ENCODE results near the gene TMEM94. TPM values are rescaled to one million over a fixed set of nuclear protein-coding genes. Genes with fewer than 3 reads are reported as not detected.
A peak's percentile ranks its signal among the peaks of the same experiment; 100 is the strongest.
"Not testable (repeated sequence)": the region's sequence is repeated elsewhere in the genome, so short reads cannot be mapped to it uniquely, and the experiment has no call there.

The TMEM94 gene
- 28.3 TPM for polyA plus RNA-seq (2013, experiment 1 of 2; ENCODE audit: insufficient read length)
- 33.8 TPM for polyA plus RNA-seq (2013, experiment 2 of 2; ENCODE audit: insufficient read length)

DNA sequence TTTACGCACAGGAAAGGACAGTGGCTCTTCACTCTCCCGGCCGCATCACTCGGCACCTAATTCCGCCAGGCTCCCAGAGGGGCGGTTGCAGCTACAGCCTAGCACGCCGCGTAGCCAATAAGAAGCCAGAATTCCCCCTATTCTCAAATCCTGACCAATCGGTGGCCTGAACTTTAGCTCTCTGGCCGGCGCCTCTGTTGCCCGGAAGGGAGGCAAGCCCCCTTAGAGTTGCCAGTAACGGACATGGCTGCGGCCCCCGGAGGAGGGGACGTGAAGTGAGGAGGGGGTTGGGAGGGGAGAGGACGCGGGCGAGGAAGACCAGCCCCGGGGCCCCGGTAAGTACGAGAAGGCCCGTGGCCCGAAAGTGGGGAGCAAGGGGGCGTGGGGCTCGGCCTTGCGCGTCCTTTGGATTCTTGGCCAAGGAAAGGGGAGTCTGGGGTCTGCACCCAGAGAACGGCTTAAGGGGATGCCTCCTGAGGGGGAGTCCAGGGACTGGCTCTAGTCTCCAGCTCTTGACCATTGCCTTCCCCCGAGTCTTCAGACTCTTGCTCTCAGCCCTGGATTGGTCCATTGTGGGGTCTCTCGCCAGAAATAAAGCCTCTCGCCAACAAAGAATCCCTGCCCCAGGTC, at the start of gene TMEM94:
TMEM94 (plus strand) TSS at position 219 of the 630 bp plus-strand sequence. CDS start 15,271 bp downstream, outside the sequence.
- DNase-seq: peak; percentile 98

DNA sequence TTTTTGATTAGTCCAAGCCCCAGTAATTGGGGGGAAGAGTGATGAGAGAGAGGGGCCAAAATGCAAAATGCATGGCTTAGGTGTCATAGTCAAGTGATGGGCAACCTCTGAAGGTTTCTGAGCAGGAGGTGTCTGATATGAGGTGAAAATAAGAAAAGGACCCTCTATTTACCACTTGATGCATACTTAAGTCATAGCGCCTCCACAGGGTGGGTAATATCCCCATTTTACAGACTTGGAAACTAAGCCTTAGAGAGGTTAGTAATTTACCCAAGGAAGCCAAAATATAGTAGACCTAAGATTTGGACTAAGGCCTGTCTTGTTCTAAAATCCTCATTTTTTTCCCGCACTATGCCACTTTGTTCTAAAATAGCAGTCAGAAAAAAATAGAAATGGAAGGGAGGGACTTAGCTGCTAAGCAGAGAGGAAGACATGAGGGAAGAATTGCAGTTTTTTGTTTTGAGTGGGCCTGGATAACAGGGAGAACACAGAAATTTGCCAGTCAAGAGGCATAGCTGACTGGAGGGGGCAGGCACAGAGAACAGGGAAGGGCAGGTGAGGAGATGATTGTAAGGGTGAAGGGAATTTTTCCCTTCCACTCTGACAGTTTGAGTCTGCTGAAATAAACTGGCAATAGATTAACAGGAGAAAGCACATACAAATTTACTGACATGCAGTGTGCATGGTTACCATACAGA, 48.6 kb upstream of the TMEM94 start:
- DNase-seq: no peak

DNA sequence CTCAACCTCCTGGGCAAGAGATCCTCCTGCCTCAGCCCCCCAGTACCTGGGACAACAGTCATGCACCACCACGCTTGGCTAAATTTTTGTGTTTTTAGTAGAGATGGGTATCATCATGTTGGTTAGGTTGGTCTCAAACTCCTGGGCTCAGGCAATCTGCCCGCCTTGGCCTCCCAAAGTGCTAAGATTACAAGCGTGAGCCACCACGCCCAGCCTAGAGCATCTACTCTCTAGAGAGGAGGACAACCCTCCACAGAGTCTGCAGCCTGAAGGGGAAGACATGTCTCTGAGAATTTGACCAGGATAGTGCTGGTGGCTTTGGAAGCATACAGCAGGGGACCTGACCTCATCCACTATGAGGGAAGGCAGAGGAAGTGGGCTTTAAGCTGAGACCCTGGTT, 46.3 kb upstream of the TMEM94 start:
- no peak for DNase-seq

DNA sequence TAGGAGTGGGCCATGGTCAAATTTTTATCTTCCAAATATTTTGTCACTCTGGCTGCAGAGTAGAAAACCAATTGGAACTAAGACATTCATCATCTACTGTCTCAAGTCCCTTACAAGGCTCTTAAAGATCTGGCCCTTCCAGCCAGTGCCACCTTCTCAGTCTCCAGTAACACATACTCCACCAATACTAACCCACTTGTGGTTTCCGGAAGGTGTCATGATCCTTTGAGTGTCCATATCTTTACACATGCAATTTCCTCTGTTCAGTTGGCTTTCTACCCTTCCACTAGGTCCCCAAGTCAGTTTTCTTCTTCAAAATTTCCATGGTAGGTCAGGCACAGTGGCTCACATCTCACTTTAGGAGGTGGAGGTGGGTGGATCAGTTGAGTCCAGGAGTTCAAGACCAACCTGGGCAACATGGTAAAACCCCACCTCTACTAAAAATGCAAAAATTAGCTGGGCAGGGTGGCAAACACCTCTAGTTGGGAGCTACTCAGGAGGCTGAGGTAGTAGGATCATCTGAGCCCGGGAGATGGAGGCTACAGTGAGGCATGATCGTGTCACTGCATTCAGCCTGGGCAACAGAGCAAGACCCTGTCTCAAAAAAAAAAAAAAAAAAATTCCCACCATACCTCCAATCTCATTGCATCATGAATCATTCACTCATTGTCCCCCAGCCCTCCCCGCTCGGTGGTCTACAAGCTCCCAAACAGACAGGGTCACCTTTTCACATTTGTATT, 44.9 kb upstream of the TMEM94 start:
- DNase-seq: no peak

DNA sequence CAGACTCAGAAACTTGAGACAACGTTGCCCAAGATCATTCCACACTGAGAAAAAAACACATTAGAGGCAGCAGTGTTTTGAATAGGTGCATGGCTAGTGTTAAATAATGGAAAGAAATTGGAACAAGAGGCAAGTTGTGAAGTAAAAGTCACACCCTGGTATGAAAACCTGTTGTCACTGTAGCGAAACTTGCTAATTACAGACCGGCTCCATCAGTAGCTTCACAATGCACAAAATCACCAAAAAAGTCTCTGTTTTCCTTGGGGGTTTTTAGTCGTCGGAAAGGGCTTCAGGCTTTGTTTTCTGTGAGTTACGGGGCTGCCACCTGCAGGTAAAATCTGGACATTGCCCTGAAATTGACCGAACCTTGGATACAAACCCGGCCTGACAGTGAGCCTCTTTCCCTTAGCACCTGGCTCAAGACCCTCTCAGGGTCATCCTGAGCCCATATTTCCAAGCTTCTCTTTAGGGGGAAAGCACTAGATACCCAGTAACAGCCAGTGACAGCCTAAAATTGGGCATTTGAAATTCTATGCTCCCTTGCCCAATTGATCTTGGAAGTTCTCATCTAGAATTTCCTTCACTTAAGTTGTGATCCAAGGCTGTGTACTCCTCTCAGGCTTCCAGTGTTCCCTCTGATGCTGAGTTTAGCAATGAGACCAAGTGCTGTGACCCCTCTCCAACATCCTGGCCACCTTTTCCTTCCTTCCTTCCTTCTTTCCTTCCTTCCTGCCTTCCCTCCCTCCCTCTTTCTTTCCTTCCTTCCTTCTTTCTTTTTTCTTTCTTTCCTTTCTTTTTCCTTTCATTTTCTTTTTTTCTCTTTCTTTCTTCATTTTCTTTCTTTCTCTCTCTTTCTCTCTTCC, 43.7 kb upstream of the TMEM94 start:
- peak; percentile 73 for DNase-seq

DNA sequence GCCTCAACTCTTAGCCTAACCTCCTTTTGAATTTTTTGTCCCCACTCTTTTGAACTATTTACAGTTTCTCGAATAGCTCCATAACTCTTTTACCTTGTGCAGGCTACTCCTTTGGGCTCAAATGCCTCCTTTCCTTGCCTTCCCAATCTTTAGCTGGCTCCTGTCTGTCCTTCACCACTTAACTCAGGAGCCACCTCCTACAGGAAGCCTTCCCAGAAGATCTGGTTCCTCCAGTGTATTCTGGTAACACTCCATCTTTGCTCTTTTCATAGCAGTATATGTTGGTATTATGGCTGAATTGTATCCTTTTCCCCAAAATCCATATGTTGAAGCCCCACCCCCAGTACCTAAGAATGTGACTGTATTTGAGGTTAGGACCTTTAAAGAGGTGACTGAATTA, 41.9 kb upstream of the TMEM94 start:
- no peak for DNase-seq

DNA sequence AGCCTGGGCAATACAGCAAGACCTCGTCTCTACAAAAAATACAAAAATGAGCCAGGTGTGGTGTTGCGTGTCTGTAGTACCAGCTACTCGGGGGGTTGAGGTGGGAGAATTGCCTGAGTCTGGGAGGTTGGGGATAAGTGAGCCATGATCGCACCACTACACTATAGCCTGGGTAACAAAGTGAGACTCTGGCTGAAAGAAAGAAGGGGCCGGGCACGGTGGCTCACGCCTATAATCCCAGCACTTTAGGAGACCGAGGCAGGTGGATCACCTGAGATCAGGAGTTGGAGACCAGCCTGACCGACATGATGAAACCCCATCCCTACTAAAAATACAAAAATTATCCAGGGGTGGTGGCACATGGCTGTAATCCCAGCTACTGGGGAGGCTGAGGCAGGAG, 40.4 kb upstream of the TMEM94 start:
- DNase-seq: no peak

DNA sequence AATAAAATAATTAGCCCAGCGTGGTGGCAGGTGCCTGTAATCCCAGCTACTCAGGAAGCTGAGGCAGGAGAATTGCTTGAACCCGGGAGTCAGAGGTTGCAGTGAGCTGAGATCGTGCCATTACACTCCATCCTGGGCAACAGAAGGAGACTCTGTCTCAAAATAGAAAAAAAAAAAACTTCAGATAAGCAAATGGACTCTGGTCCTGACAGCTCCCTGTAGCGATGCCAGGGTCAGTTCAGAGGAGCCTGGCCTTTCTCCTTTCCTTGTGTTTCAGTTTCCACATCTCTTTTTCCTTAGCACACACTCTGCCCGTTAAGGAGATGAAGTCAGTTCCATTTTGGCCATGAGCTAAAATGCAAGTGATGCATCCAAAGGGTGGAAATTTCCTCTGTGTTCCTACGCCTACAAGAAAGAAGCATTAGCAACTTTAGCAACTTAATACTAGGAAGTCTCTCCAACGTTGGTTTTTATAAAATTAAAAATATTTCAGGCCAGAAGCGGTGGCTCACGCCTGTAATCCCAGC, 39.3 kb upstream of the TMEM94 start:
- DNase-seq: no peak

DNA sequence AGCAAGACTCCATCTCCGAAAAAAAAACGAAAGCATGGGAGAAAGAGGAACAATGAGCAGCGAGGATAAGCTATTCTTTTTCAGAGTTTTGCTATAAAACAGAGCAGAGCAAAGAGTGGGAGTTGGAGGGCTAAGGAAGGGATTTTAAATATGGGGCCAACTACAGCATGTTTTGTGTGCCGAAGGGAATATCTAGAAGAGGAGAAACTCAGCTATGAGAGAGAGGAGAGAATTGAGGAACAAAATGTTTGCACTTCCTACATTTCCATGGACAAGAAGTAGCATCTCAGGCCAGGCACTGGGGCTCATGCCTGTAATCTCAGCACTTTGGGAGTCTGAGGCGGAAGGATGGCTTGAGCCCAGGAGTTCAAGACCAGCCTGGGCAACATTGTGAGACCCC, 37.9 kb upstream of the TMEM94 start:
- DNase-seq: no peak

DNA sequence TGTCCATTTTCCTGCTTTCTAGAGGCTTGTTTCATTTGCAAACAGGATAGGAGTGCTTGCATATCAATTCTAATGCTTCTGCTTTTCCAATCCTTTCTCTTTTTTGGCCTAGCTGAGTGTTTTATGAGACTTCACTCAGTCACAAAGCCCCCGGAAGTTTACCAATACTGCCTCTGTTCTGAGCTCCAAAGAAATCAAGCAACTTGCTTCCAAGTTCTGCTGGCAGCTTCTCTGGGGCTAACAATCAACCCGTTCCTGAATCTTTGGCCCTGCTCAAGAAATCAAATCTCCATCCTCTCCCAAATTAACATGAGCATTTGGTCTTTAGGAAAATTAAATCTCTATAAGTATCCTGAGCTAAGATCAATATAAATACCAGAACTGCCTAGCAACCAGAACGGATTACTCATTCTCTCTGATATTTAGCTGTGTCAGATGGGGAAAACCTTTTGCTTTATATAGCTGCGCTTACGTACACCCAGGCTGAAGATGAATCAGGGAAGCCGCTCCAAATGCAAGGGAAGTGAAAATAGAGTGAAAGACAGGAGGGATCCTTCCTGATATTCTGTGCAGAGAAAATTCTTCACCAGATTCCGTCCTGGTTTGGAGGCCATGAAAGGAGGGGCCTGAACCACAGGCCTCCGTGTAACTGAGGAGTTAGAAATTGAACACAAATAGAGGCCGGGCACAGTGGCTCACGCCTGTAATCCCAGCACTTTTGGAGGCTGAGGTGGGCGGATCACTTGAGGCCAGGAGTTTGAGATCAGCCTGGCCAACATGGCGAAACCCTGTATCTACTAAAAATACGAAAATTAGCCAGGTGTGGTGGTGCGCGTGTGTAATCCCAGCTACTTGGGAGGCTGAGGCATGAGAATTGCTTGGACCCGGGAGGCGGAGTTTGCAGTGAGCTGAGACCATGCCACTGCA, 27.6 kb upstream of the TMEM94 start:
- peak; percentile 81 for DNase-seq

DNA sequence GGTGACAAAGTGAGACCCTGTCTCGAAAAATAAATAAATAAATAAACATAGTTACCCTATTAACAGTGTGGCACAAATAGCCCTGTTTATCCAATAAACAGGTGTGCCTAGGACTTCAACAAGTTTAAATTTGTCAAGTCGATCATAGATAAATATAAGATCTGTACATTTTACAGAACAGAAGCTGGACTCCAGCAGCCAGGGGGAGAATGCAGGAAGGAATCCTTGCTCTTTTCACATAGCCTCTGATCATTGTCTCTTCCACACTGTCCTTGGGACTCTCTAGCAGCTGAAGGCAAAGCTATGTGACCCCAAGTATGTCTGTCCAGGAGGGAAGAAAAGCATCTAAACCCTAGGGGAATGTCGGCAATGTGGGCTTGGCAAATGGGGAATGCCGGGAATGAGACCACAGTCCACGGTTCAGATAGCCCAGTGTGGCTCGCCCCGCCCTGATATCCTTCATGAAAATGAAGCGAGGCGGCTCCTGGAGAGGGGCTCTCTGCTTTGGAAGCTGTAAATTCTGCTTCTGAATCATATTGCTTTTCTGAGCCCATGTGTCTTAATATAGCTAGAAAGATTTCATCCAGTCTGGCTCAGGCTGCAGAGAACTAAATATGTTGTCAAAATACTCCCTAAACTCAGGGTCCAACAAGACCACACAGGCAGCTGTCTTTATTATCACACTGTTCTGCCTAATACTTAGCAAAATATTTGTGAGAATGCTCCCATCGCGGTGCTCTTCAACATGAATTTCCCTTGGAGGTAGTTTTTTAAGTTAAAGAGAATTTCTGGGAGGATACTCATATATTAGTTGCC, 26.1 kb upstream of the TMEM94 start:
- peak; percentile 92 for DNase-seq

DNA sequence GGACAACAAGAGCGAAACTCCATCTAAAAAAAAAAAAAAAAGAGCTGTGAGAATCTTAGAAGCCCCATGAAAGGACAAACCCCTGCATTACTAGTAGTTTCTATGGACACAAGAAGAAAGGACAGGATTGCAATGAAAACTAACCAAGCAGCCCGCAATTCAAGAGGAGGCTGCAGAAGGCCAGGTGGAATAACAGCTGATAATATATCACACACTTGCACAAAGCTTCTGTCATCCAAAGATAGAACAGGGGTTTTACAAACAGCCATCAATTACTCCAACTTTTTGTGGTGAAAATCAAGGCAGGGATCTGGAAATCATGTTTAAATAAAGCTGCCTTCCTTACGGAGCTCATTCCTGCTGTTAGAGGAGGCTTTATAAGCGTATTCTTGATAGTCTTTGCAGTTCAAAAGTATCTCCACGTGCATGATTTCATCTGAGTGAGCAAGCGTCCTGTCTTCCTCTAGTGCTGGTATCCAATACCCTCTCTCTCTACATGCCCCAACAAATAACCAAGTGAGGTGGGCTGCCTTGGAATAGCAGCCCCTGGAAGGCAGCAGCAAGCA, 23.1 kb upstream of the TMEM94 start:
- no peak for DNase-seq

DNA sequence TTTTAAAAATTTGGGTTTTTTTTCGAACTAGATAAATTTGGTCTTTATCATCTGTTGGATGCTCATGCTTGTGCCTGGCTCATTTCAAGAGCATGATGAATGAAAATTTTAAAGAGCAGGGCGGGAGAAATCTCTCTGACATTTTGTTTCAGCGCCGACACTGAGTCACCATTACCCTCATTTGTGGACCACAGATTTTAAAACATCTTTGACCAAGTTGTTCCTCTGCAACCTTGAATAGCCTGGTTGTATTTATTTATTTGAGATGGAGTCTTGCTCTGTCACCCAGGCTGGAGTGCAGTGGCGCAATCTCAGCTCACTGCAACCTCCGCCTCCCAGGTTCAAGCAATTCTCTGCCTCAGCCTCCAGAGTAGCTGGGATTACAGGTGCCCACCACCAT, 22.0 kb upstream of the TMEM94 start:
- not testable (repeated sequence) for DNase-seq

DNA sequence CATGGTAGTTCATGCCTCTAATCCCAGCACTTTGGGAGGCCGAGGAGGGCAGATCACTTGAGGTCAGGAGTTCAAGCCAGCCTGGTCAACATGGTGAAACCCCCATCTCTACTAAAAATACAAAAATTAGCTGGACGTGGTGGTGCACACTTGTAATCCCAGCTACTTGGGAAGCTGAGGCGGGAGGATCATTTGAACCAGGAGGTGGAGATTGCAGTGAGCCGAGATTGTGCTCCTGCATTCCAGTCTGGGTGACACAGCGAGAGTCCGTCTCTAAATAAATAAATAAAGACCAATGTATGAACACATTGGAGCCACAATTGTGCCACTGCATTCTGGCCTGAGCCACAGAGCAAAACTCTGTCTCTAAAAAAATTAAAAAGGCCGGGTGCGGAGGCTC, 19.0 kb upstream of the TMEM94 start:
- not testable (repeated sequence) for DNase-seq

DNA sequence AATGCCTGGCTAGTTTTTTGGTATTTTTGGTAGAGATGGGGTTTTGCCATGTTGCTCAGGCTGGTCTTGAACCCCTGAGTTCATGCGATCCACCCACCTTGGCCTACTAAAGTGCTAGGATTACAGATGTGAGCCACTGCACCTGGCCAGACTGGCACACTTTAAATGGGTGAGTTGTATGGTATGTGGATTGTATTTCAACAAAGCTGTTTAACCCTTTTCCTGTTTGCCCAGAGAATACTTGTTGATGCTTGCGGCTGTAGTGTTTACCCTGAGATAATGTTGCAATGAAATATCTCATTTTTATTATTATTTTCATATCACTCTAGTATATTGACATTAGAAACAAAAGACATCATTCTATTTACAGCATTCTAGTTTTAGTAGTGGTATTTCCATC, 17.1 kb upstream of the TMEM94 start:
- no peak for DNase-seq

DNA sequence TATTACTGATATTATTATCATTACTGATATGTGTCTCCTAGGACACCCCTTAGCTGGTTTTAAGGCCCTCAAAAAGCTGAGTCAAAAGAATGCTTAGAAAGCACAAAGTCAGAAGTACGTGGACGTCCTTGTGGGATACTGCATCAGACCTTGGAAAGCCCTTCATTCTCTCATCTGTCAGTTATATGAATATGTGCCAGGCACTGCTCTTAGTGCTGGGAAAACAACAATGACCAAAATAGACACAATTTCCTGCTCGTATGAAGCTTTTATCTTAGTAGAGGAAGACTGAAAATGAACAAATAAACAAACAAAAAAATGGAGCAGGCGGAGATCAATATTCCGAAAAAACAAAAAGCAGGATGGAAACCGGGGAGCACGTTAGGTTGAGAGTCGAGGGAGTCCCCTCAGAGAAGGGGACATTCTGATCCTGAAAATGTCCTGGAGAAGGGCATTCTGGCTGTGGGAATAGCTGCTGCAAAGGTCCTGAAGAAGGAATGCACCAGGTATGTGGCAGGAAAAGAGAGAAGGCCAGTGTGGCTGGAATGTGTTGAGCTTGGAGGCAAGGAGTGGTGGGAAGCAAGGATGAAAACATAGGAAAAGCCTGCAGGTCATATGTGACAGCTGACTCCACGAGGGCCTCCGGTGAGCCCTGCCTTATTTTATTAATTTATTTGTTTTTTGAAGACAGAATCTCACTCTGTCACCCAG, 15.5 kb upstream of the TMEM94 start:
- DNase-seq: no peak

DNA sequence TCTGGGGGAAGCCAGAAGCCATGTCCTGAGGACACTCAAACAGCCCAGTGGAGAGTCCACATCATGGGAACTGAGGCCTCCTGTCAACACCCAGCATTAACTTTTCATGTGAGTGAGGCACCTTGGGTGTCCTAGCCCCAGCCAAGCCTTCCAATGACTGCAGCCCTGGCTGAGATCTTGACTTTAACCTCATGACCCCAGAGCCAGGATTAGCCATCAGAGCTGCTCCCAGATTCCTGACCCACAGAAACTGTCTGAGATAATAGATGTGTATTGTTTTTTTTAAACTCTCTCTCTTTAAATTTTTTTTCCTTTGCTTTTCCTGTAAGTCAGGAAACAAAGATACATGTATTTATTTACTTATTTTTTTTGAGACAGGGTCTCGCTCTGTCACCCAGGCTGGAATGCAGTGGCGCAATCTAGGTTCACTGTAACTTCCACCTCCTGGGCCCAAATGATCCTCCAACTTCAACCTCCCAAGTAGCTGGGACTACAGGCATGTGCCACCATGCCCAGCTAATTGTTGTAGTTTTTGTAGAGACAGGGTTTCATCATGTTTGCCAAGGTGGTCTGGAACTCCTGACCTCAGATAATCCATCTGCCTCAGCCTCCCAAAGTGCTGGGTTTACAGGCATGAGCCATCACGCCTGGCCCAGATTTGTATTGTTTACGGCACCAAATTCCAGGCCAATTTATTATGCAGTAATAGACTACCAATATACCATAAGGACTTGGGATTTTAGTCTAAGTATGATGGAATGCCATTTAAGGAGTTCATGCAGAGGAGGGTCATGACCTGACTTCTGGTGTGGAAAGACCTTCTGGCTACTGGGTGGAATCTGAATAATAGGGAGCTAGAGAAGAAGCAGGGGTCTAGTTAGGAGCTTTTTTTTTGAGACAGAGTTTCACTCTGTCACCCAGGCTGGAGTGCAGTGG, 14.0 kb upstream of the TMEM94 start:
- DNase-seq: no peak

DNA sequence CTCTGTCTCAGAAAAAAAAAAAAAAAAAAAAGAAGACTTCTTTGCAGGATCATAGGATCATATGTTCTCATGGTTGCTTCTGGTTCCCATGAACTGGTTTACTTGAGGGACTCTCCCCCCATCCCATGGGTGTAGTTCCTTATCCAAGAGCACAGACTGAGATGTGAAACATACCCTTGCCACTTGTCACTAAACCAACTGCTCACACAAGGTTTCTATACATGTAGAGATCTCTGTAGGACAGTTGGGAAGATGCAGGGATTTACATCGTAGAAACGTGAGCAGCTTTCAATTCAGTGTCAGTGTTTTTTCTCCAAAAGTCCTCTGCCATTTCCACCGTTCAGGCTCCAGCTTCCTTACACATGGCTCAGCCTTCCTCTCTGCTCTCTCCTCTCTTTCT, 11.1 kb upstream of the TMEM94 start:
- no peak for DNase-seq
